SK-N-SH (cell line): ENCODE measurements around the gene VIPR2. TPM values are rescaled to one million over a fixed set of nuclear protein-coding genes. Genes with fewer than 3 reads are reported as not detected.

ENCODE experiments used
- CTCF ChIA-PET: fragments of 300-600, 350-600 bp; formaldehyde crosslinking; extraction: SDS; loops from one replicate; lab custom pipeline; 2021; lab: Yijun Ruan, JAX
- POLR2A ChIA-PET: fragments of 350-600 bp; sonication (Branson Sonifier 250); formaldehyde crosslinking; extraction: SDS; loops from one replicate; lab custom pipeline; 2020; ENCODE audit warnings: antibody characterized with exemption, inconsistent platforms; lab: Yijun Ruan, JAX
- DNase-seq: peaks from one replicate; pipeline ENCODE4 v3.0.0; 2012
- H2AFZ ChIP-seq: fragments of 200-600 bp; sonication (generic); 2 replicates; pipeline ENCODE4 v1.8.1; 2016; ENCODE audit warnings: antibody characterized with exemption, mild to moderate bottlenecking, low read depth
- H3F3A ChIP-seq: fragments of 200-600 bp; sonication (generic); replicated peaks from 2 replicates; pipeline ENCODE3; 2016; ENCODE audit warnings: antibody characterized with exemption, mild to moderate bottlenecking; ENCODE audit not compliant: insufficient read depth
- H3K27ac ChIP-seq, 2 experiments: fragments of 200-500 bp in 1 of 2; fragments of 200-600 bp in 1 of 2; sonication (Bioruptor generic) in 1 of 2; sonication (generic), shearing (Covaris generic) in 1 of 2; 2 replicates each; pipeline versions ENCODE4 v1.5.1 to v1.6.1; 2014 to 2016; ENCODE audit warnings: low read depth in 2 of 2, inconsistent platforms in 1 of 2, low read length in 1 of 2, mild to moderate bottlenecking in 1 of 2, mixed read lengths in 1 of 2
- H3K27me3 ChIP-seq: fragments of 200-600 bp; sonication (generic), shearing (Covaris generic); 2 replicates; pipeline ENCODE4 v1.6.1; 2016; ENCODE audit warnings: mixed run types; ENCODE audit not compliant: insufficient read depth
- H3K36me3 ChIP-seq, 2 experiments: fragments of 200-500 bp in 1 of 2; fragments of 200-600 bp in 1 of 2; sonication (Bioruptor generic) in 1 of 2; sonication (generic) in 1 of 2; replicated peaks in 1 of 2; 2 replicates each; pipeline versions ENCODE3 to v1.5.1; 2014 to 2016; ENCODE audit warnings: low read length in 1 of 2, mild to moderate bottlenecking in 1 of 2; ENCODE audit not compliant: insufficient read depth in 2 of 2, control insufficient read depth in 1 of 2
- H3K4me1 ChIP-seq, 2 experiments: fragments of 200-500 bp in 1 of 2; fragments of 200-600 bp in 1 of 2; sonication (Bioruptor generic) in 1 of 2; sonication (generic), shearing (Covaris generic) in 1 of 2; 2 replicates each; pipeline versions ENCODE4 v1.5.1 to v1.6.1; 2014 to 2016; ENCODE audit warnings: low read depth in 1 of 2, low read length in 1 of 2, mixed run types in 1 of 2; ENCODE audit not compliant: insufficient read depth in 2 of 2, control insufficient read depth in 1 of 2
- H3K4me2 ChIP-seq: fragments of 200-600 bp; sonication (generic), shearing (Covaris generic); 2 replicates; pipeline ENCODE4 v1.6.1; 2017; ENCODE audit warnings: mixed run types
- H3K4me3 ChIP-seq, 2 experiments: fragments of 200-500 bp in 1 of 2; fragments of 200-600 bp in 1 of 2; sonication (Bioruptor generic) in 1 of 2; sonication (generic), shearing (Covaris generic) in 1 of 2; 2 replicates each; pipeline versions ENCODE4 v1.5.1 to v1.8.1; 2014 to 2016; ENCODE audit warnings: low read depth in 2 of 2, inconsistent platforms in 1 of 2, low read length in 1 of 2, mild to moderate bottlenecking in 1 of 2, mixed read lengths in 1 of 2, moderate library complexity in 1 of 2
- H3K79me2 ChIP-seq: fragments of 200-600 bp; sonication (generic); 2 replicates; pipeline ENCODE4 v1.8.1; 2017; ENCODE audit warnings: mild to moderate bottlenecking; ENCODE audit not compliant: insufficient read depth
- H3K9ac ChIP-seq: fragments of 200-600 bp; sonication (generic); 2 replicates; pipeline ENCODE4 v1.6.1; 2017; ENCODE audit warnings: mixed run types
- H3K9me2 ChIP-seq: fragments of 200-600 bp; sonication (generic); 2 replicates; pipeline ENCODE4 v1.6.1; 2017; ENCODE audit warnings: mixed run types
- H3K9me3 ChIP-seq: fragments of 200-600 bp; sonication (generic); 2 replicates; pipeline ENCODE4 v1.6.1; 2017; ENCODE audit warnings: mixed run types, mild to moderate bottlenecking, moderate library complexity
- H4K20me1 ChIP-seq: fragments of 200-600 bp; sonication (generic); 2 replicates; pipeline ENCODE4 v1.6.1; 2017; ENCODE audit warnings: mild to moderate bottlenecking, mixed run types; ENCODE audit not compliant: insufficient read depth
- CHD2 ChIP-seq: fragments of 150-350 bp; IDR thresholded peaks from 2 replicates; pipeline ENCODE4 v1.6.1; 2018; ENCODE audit warnings: low read length; ENCODE audit not compliant: partially characterized antibody
- ELF1 ChIP-seq: IDR thresholded peaks from 2 replicates; pipeline ENCODE4 v1.4.0; 2012
- EP300 ChIP-seq, 2 experiments: IDR thresholded peaks; 2 replicates each; pipeline versions ENCODE4 v1.4.0 to v1.6.1; 2012; ENCODE audit warnings: borderline replicate concordance in 1 of 2, low read depth in 1 of 2, low read length in 1 of 2
- FOSL2 ChIP-seq: IDR thresholded peaks from 2 replicates; pipeline ENCODE4 v1.4.0; 2012; ENCODE audit warnings: low read depth, mild to moderate bottlenecking, moderate library complexity, borderline replicate concordance
- GABPA ChIP-seq: IDR thresholded peaks from 2 replicates; pipeline ENCODE4 v1.4.0; 2012; ENCODE audit warnings: low read depth, mild to moderate bottlenecking
- IRF3 ChIP-seq: fragments of 150-350 bp; IDR thresholded peaks from 2 replicates; pipeline ENCODE4 v1.6.1; 2016; ENCODE audit warnings: mild to moderate bottlenecking, low read depth, low read length
- JUND ChIP-seq: IDR thresholded peaks from 2 replicates; pipeline ENCODE4 v1.4.0; 2012
- MAX ChIP-seq: IDR thresholded peaks from 2 replicates; pipeline ENCODE4 v1.4.0; 2012; ENCODE audit warnings: low read depth
- MXI1 ChIP-seq: IDR thresholded peaks from 2 replicates; pipeline ENCODE4 v1.6.1; 2012; ENCODE audit warnings: mild to moderate bottlenecking, low read depth, low read length, improper control_type of control experiment
- NRF1 ChIP-seq: IDR thresholded peaks from 2 replicates; pipeline ENCODE4 v1.6.1; 2012; ENCODE audit warnings: low read depth, mild to moderate bottlenecking, low read length
- POLR2AphosphoS5 ChIP-seq: IDR thresholded peaks from 2 replicates; pipeline ENCODE4 v1.6.1; 2012; ENCODE audit warnings: low read depth, low read length
- RAD21 ChIP-seq: IDR thresholded peaks from 2 replicates; pipeline ENCODE4 v1.6.1; 2012; ENCODE audit warnings: mild to moderate bottlenecking, low read length
- RCOR1 ChIP-seq: fragments of 150-350 bp; IDR thresholded peaks from 2 replicates; pipeline ENCODE4 v1.6.1; 2017; ENCODE audit warnings: antibody characterized with exemption, low read length
- REST ChIP-seq: IDR thresholded peaks from 2 replicates; pipeline ENCODE4 v1.6.1; 2012; ENCODE audit warnings: mild to moderate bottlenecking, low read depth, low read length, moderate library complexity
- RFX5 ChIP-seq: IDR thresholded peaks from 2 replicates; pipeline ENCODE4 v1.6.1; 2012; ENCODE audit warnings: mild to moderate bottlenecking, improper control_type of control experiment, low read length
- SIN3A ChIP-seq: IDR thresholded peaks from 2 replicates; pipeline ENCODE4 v1.6.1; 2012; ENCODE audit warnings: low read depth, mild to moderate bottlenecking, low read length, moderate library complexity, borderline replicate concordance
- TCF12 ChIP-seq: IDR thresholded peaks from 2 replicates; pipeline ENCODE4 v1.4.0; 2012
- USF1 ChIP-seq: IDR thresholded peaks from 2 replicates; pipeline ENCODE4 v1.4.0; 2012; ENCODE audit warnings: low read depth, borderline replicate concordance
- ZBTB33 ChIP-seq: IDR thresholded peaks from 2 replicates; pipeline ENCODE4 v1.4.0; 2012; ENCODE audit warnings: low read depth, borderline replicate concordance
- WGBS: methylation state at CpG from one replicate; pipeline ENCODE4 v1.1.6; 2017; ENCODE audit warnings: low lambda C conversion rate; 5-methylcytosine and 5-hydroxymethylcytosine counted together
- polyA plus RNA-seq, 3 experiments: library from polyadenylated mRNA; depleted of rRNA; stranded (reverse); fragments of >200 nt; gene quantifications; 2 replicates each; pipeline ENCODE4 v1.2.3, GENCODE V29; 2012

Gene VIPR2
- polyA plus RNA-seq, 1 of the 3 experiments (the other 2 are of a cell fraction), result not detected

GRCh38 chr7:159119851-159120539, 24.7 kb downstream of the VIPR2 start:
- H3K4me1 ChIP-seq, result peaks cover 0 to under 1% of the 10 kb centered on the region in 2 experiments; a peak in 1 of 4 replicates
- H3K27me3 ChIP-seq, result no peaks in the 10 kb centered on the region
- no peaks in the 10 kb centered on the region for H4K20me1 ChIP-seq
- 39% methylated on average over 11 of the region's 11 CpGs for WGBS
- no peak overlapping the region for H3K27ac ChIP-seq
- no peak overlapping the region for H3K9ac ChIP-seq
- H3K36me3 ChIP-seq, result no peaks in the 10 kb centered on the region
- POLR2A ChIA-PET, result no interaction called here
- TF ChIP-seq MXI1 (no peak), RAD21 (no peak), GABPA (no peak), FOSL2 (no peak), RFX5 (no peak), NRF1 (no peak), ZBTB33 (no peak), CHD2 (no peak), MAX (no peak), POLR2AphosphoS5 (no peak), JUND (no peak), ELF1 (no peak), TCF12 (no peak)
- no peaks in the 10 kb centered on the region for H3K9me2 ChIP-seq
- CTCF ChIA-PET, result interaction anchor here (0.6 to 0.9 kb wide), 2 partner anchors 8 to 43 kb away, joined by 3 read pairs; no protein-coding TSS in a partner anchor
- no peak overlapping the region for H3K4me3 ChIP-seq
- no peak overlapping the region for H2AFZ ChIP-seq
- H3F3A ChIP-seq, result no peaks in the 10 kb centered on the region
- H3K79me2 ChIP-seq, result no peaks in the 10 kb centered on the region
- DNase-seq, result no peak
- no peaks in the 10 kb centered on the region for H3K9me3 ChIP-seq
- no peak overlapping the region for H3K4me2 ChIP-seq

- no peaks in the 10 kb centered on the region for H3K9me3 ChIP-seq
- CTCF ChIA-PET, result interaction anchor here (0.6 kb wide), 1 partner anchor 44 kb away, joined by 3 read pairs; no protein-coding TSS in a partner anchor
- TF ChIP-seq RCOR1, result no peak
- no peak for TF ChIP-seq USF1
- TF ChIP-seq EP300 (IDR thresholded peaks at IDR 0.05; ENCODE audit: borderline replicate concordance in 1 of 2, low read depth in 1 of 2, low read length in 1 of 2), result no peak
- TF ChIP-seq SIN3A, result no peak
- no peak for TF ChIP-seq REST
- no peak for TF ChIP-seq IRF3
Observed at GRCh38 chr7:159119026-159119741, 25.5 kb downstream of the VIPR2 start.

More at GRCh38 chr7:159119026-159119741, 25.5 kb downstream of the VIPR2 start:
- no peak for DNase-seq
- POLR2A ChIA-PET, result no interaction called here
- no peak overlapping the region for H3K4me3 ChIP-seq
- H3K79me2 ChIP-seq, result no peaks in the 10 kb centered on the region
- no peaks in the 10 kb centered on the region for H3K36me3 ChIP-seq
- no peaks in the 10 kb centered on the region for H3F3A ChIP-seq
- H3K4me2 ChIP-seq, result no peak overlapping the region
- WGBS, result 56% methylated on average over 10 of the region's 19 CpGs
- no peak overlapping the region for H3K27ac ChIP-seq
- no peak overlapping the region for H3K9ac ChIP-seq
- H3K4me1 ChIP-seq, result peaks cover 0 to 2% of the 10 kb centered on the region in 2 experiments; a peak in 1 of 4 replicates
- no peaks in the 10 kb centered on the region for H4K20me1 ChIP-seq
- H3K9me2 ChIP-seq, result no peaks in the 10 kb centered on the region
- no peak overlapping the region for H2AFZ ChIP-seq
- H3K27me3 ChIP-seq, result no peaks in the 10 kb centered on the region
